ENCODE results near the gene NEDD4L. TPM values are rescaled to one million over a fixed set of nuclear protein-coding genes. Genes with fewer than 3 reads are reported as not detected.

Gene NEDD4L
- total RNA-seq, 1 donor from 2014 or later = 93.9 TPM

- Histone ChIP-seq H3K36me3 (ENCODE audit: insufficient read depth, low read length) (no peaks in the 10 kb centered on the region), H3K27me3 (ENCODE audit: insufficient read depth, low read length) (no peaks in the 10 kb centered on the region), H3K9ac (ENCODE audit: low read length) (no peak overlapping the region), H3K4me2 (ENCODE audit: low read length) (no peak overlapping the region), H3K27ac (ENCODE audit: low read depth, low read length) (no peak overlapping the region), H2AFZ (ENCODE audit: low read depth, low read length) (no peak overlapping the region), H3K4me3 (ENCODE audit: insufficient read depth, low read depth, low read length) (no peak overlapping the region), H3K9me3 (ENCODE audit: insufficient read depth, low read depth, low read length) (no peaks in the 10 kb centered on the region), H3K79me2 (ENCODE audit: insufficient read depth, low read length) (no peaks in the 10 kb centered on the region), H3K4me1 (ENCODE audit: insufficient read depth, low read length) (no peaks in the 10 kb centered on the region), H4K20me1 (ENCODE audit: insufficient read depth, low read length) (peaks cover 3% of the 10 kb centered on the region)
- H3K27me3 Mint-ChIP-seq (ENCODE audit: low read depth, unreplicated experiment) = no peaks in the 10 kb centered on the region
- FAIRE-seq (no peak), DNase-seq (ENCODE audit: low read depth) (no peak)
- H3K4me1 Mint-ChIP-seq (ENCODE audit: low read depth, unreplicated experiment) = peaks cover 2% of the 10 kb centered on the region
- H3K9me3 Mint-ChIP-seq (ENCODE audit: unreplicated experiment) = peaks cover 2% of the 10 kb centered on the region
- H3K4me3 Mint-ChIP-seq (ENCODE audit: unreplicated experiment) = no peak overlapping the region
- H3K27ac Mint-ChIP-seq (ENCODE audit: unreplicated experiment) = no peak overlapping the region
- TF ChIP-seq EZH2 (IDR thresholded peaks at IDR 0.05; ENCODE audit: insufficient read depth, low read length) (no peak), CTCF (IDR thresholded peaks at IDR 0.05; ENCODE audit: insufficient read depth, low read depth, low read length) (no peak)
- no peaks in the 10 kb centered on the region for H3K36me3 Mint-ChIP-seq (ENCODE audit: low read depth, unreplicated experiment)
Measured at GRCh38 chr18:58080451-58080850, 36.4 kb downstream of the NEDD4L start.

GRCh38 chr18:58087928-58088690, 44.1 kb downstream of the NEDD4L start:
- Histone ChIP-seq H3K4me3 (ENCODE audit: insufficient read depth, low read depth, low read length) (no peak overlapping the region), H3K9ac (ENCODE audit: low read length) (no peak overlapping the region), H3K27me3 (ENCODE audit: insufficient read depth, low read length) (no peaks in the 10 kb centered on the region), H3K79me2 (ENCODE audit: insufficient read depth, low read length) (no peaks in the 10 kb centered on the region), H3K4me2 (ENCODE audit: low read length) (no peak overlapping the region), H4K20me1 (ENCODE audit: insufficient read depth, low read length) (peaks cover 3% of the 10 kb centered on the region), H3K36me3 (ENCODE audit: insufficient read depth, low read length) (no peaks in the 10 kb centered on the region), H3K4me1 (ENCODE audit: insufficient read depth, low read length) (no peaks in the 10 kb centered on the region), H2AFZ (ENCODE audit: low read depth, low read length) (no peak overlapping the region), H3K9me3 (ENCODE audit: insufficient read depth, low read depth, low read length) (no peaks in the 10 kb centered on the region), H3K27ac (ENCODE audit: low read depth, low read length) (no peak overlapping the region)
- Mint-ChIP-seq H3K36me3 (ENCODE audit: low read depth, unreplicated experiment) (peaks cover 8% of the 10 kb centered on the region), H3K27ac (ENCODE audit: unreplicated experiment) (no peak overlapping the region), H3K4me1 (ENCODE audit: low read depth, unreplicated experiment) (peaks cover 4% of the 10 kb centered on the region), H3K27me3 (ENCODE audit: low read depth, unreplicated experiment) (no peaks in the 10 kb centered on the region), H3K4me3 (ENCODE audit: unreplicated experiment) (no peak overlapping the region), H3K9me3 (ENCODE audit: unreplicated experiment) (peaks cover 2% of the 10 kb centered on the region)
- DNase-seq (ENCODE audit: low read depth) (no peak), FAIRE-seq (no peak)
- TF ChIP-seq EZH2 (IDR thresholded peaks at IDR 0.05; ENCODE audit: insufficient read depth, low read length) = no peak
- no peak for TF ChIP-seq CTCF (IDR thresholded peaks at IDR 0.05; ENCODE audit: insufficient read depth, low read depth, low read length)

GRCh38 chr18:58088691-58089065, 44.7 kb downstream of the NEDD4L start:
- no peak for DNase-seq (ENCODE audit: low read depth)
- H3K27ac Mint-ChIP-seq (ENCODE audit: unreplicated experiment) = no peak overlapping the region

More at GRCh38 chr18:58088691-58089065, 44.7 kb downstream of the NEDD4L start:
- H3K9me3 ChIP-seq (ENCODE audit: insufficient read depth, low read depth, low read length) = no peaks in the 10 kb centered on the region
- Mint-ChIP-seq H3K36me3 (ENCODE audit: low read depth, unreplicated experiment) (peaks cover 8% of the 10 kb centered on the region), H3K4me3 (ENCODE audit: unreplicated experiment) (no peak overlapping the region), H3K4me1 (ENCODE audit: low read depth, unreplicated experiment) (peaks cover 4% of the 10 kb centered on the region), H3K9me3 (ENCODE audit: unreplicated experiment) (peaks cover 2% of the 10 kb centered on the region), H3K27me3 (ENCODE audit: low read depth, unreplicated experiment) (no peaks in the 10 kb centered on the region)
- no peaks in the 10 kb centered on the region for H3K36me3 ChIP-seq (ENCODE audit: insufficient read depth, low read length)
- no peaks in the 10 kb centered on the region for H3K27me3 ChIP-seq (ENCODE audit: insufficient read depth, low read length)
- no peak overlapping the region for H3K27ac ChIP-seq (ENCODE audit: low read depth, low read length)
- no peak overlapping the region for H3K4me2 ChIP-seq (ENCODE audit: low read length)
- H3K4me1 ChIP-seq (ENCODE audit: insufficient read depth, low read length) = no peaks in the 10 kb centered on the region
- TF ChIP-seq EZH2 (IDR thresholded peaks at IDR 0.05; ENCODE audit: insufficient read depth, low read length) (no peak), CTCF (IDR thresholded peaks at IDR 0.05; ENCODE audit: insufficient read depth, low read depth, low read length) (no peak)
- H4K20me1 ChIP-seq (ENCODE audit: insufficient read depth, low read length) = peaks cover 3% of the 10 kb centered on the region
- H3K4me3 ChIP-seq (ENCODE audit: insufficient read depth, low read depth, low read length) = no peak overlapping the region
- FAIRE-seq = no peak
- no peak overlapping the region for H3K9ac ChIP-seq (ENCODE audit: low read length)
- no peak overlapping the region for H2AFZ ChIP-seq (ENCODE audit: low read depth, low read length)
- H3K79me2 ChIP-seq (ENCODE audit: insufficient read depth, low read length) = no peaks in the 10 kb centered on the region
